ENCODE results near the gene ARFGAP2.

ARFGAP2 gene

DNA sequence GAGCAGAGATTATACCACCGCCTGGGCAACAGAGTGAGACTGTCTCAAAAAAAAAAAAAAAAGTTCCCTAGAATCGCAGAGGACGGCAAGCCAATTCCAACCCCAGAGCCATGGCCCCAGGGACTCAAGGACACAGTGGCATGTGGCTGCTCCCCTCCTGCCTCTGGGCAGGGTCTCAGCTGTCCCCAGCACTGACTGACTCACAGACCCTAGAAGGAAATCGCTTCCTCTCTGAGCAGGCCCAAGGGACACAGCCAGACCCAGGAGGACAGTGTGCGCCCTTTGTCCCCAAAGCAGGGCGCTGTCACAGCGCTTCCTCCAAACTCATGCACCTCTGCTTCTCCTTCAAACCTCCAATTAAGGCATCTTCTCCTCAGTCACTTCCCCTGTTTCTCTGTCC lies 7.3 kb upstream of the ARFGAP2 start:
- peaks cover 0 to 34% of the 10 kb centered on the region in 2 experiments; a peak in 2 of 3 replicates for H3K36me3 ChIP-seq (ENCODE audit: control insufficient read depth in 2 of 2, insufficient read depth in 1 of 2, low read length in 2 of 2)
- no peak for TF ChIP-seq ZNF629 (tag by site-specific recombination; IDR thresholded peaks at IDR 0.05)
- no peak for TF ChIP-seq ZNF626 (tag by site-specific recombination; IDR thresholded peaks at IDR 0.05)
- TF ChIP-seq AEBP2 (tag by site-specific recombination; IDR thresholded peaks at IDR 0.05; ENCODE audit: borderline replicate concordance): no peak
- TF ChIP-seq ZBTB20 (tag by site-specific recombination; IDR thresholded peaks at IDR 0.05): no peak
- no peak for TF ChIP-seq ZNF837 (tag by site-specific recombination; IDR thresholded peaks at IDR 0.05)
- no peak for TF ChIP-seq ZNF561 (tag by site-specific recombination; IDR thresholded peaks at IDR 0.05; ENCODE audit: borderline replicate concordance)
- no peak for TF ChIP-seq ZNF18 (tag by site-specific recombination; IDR thresholded peaks at IDR 0.05)
- POLR2A ChIA-PET: interaction anchor here (1.3 to 2.8 kb wide), 3 partner anchors 12 to 65 kb away, joined by 3 to 46 read pairs (median 9); partner anchors contain the start of genes ACP2 and DDB2
- H3K27ac ChIP-seq (ENCODE audit: extremely low read depth, low read depth, low read length): no peak overlapping the region
- H3K4me1 ChIP-seq (ENCODE audit: control insufficient read depth, insufficient read depth, low read length): peaks cover 9% of the 10 kb centered on the region
- CTCF ChIA-PET: interaction anchor here (0.5 to 1.6 kb wide), 4 partner anchors 18 to 182 kb away, joined by 3 to 6 read pairs (median 4); no protein-coding TSS in a partner anchor
- H3K9me3 ChIP-seq (ENCODE audit: control insufficient read depth, insufficient read depth, low read depth, low read length): no peaks in the 10 kb centered on the region
- no peak overlapping the region for H3K4me3 ChIP-seq (ENCODE audit: low read depth, low read length)

GRCh38 chr11:47183031-47183856 lies 6.6 kb upstream of the ARFGAP2 start:
- H3K27ac ChIP-seq (ENCODE audit: extremely low read depth, low read depth, low read length): no peak overlapping the region
- POLR2A ChIA-PET: interaction anchor here (1.0 to 2.0 kb wide), 3 partner anchors 32 to 65 kb away, joined by 3 to 10 read pairs (median 9); partner anchors contain the start of genes ACP2 and DDB2
- CTCF ChIA-PET: no interaction called here
- TF ChIP-seq, protein P1, sequence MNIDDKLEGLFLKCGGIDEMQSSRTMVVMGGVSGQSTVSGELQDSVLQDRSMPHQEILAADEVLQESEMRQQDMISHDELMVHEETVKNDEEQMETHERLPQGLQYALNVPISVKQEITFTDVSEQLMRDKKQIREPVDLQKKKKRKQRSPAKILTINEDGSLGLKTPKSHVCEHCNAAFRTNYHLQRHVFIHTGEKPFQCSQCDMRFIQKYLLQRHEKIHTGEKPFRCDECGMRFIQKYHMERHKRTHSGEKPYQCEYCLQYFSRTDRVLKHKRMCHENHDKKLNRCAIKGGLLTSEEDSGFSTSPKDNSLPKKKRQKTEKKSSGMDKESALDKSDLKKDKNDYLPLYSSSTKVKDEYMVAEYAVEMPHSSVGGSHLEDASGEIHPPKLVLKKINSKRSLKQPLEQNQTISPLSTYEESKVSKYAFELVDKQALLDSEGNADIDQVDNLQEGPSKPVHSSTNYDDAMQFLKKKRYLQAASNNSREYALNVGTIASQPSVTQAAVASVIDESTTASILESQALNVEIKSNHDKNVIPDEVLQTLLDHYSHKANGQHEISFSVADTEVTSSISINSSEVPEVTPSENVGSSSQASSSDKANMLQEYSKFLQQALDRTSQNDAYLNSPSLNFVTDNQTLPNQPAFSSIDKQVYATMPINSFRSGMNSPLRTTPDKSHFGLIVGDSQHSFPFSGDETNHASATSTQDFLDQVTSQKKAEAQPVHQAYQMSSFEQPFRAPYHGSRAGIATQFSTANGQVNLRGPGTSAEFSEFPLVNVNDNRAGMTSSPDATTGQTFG (tag by site-specific recombination; IDR thresholded peaks at IDR 0.05; ENCODE audit: borderline replicate concordance): no peak
- TF ChIP-seq ZSCAN16 (tag by site-specific recombination; IDR thresholded peaks at IDR 0.05) (no peak), EGR2 (tag by site-specific recombination; IDR thresholded peaks at IDR 0.05; ENCODE audit: low read depth) (no peak), ZNF112 (tag by site-specific recombination; IDR thresholded peaks at IDR 0.05) (no peak), ELK4 (IDR thresholded peaks at IDR 0.05; ENCODE audit: borderline replicate concordance, low read depth, low read length) (no peak), BCL11A (tag by site-specific recombination; IDR thresholded peaks at IDR 0.05; ENCODE audit: low read depth) (no peak), AEBP2 (tag by site-specific recombination; IDR thresholded peaks at IDR 0.05; ENCODE audit: borderline replicate concordance) (no peak), ZNF239 (tag by site-specific recombination; IDR thresholded peaks at IDR 0.05) (no peak), ZFP3 (tag by site-specific recombination; IDR thresholded peaks at IDR 0.05; ENCODE audit: low read depth) (no peak), ZNF768 (tag by site-specific recombination; IDR thresholded peaks at IDR 0.05) (no peak), ZNF76 (tag by site-specific recombination; IDR thresholded peaks at IDR 0.05; ENCODE audit: borderline replicate concordance, low read depth) (no peak), ZBTB8A (tag by site-specific recombination; IDR thresholded peaks at IDR 0.05) (no peak), ZNF174 (tag by site-specific recombination; IDR thresholded peaks at IDR 0.05) (no peak)
- TF ChIP-seq, protein P2, sequence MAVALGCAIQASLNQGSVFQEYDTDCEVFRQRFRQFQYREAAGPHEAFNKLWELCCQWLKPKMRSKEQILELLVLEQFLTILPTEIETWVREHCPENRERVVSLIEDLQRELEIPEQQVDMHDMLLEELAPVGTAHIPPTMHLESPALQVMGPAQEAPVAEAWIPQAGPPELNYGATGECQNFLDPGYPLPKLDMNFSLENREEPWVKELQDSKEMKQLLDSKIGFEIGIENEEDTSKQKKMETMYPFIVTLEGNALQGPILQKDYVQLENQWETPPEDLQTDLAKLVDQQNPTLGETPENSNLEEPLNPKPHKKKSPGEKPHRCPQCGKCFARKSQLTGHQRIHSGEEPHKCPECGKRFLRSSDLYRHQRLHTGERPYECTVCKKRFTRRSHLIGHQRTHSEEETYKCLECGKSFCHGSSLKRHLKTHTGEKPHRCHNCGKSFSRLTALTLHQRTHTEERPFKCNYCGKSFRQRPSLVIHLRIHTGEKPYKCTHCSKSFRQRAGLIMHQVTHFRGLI (tag by site-specific recombination; IDR thresholded peaks at IDR 0.05): no peak
- TF ChIP-seq, protein P3, sequence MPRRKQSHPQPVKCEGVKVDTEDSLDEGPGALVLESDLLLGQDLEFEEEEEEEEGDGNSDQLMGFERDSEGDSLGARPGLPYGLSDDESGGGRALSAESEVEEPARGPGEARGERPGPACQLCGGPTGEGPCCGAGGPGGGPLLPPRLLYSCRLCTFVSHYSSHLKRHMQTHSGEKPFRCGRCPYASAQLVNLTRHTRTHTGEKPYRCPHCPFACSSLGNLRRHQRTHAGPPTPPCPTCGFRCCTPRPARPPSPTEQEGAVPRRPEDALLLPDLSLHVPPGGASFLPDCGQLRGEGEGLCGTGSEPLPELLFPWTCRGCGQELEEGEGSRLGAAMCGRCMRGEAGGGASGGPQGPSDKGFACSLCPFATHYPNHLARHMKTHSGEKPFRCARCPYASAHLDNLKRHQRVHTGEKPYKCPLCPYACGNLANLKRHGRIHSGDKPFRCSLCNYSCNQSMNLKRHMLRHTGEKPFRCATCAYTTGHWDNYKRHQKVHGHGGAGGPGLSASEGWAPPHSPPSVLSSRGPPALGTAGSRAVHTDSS (tag by site-specific recombination; IDR thresholded peaks at IDR 0.05): no peak

More at GRCh38 chr11:47183031-47183856, 6.6 kb upstream of the ARFGAP2 start:
- Histone ChIP-seq H3K9me3 (ENCODE audit: control insufficient read depth, insufficient read depth, low read depth, low read length) (no peaks in the 10 kb centered on the region), H3K4me1 (ENCODE audit: control insufficient read depth, insufficient read depth, low read length) (peaks cover 9% of the 10 kb centered on the region), H3K4me3 (ENCODE audit: low read depth, low read length) (no peak overlapping the region), H3K36me3 (ENCODE audit: control insufficient read depth in 2 of 2, insufficient read depth in 1 of 2, low read length in 2 of 2) (peaks cover 0 to 41% of the 10 kb centered on the region in 2 experiments; a peak in 2 of 3 replicates)

All from HEK293 (cell line).